Measurements from ENCODE around the gene XRN1. TPM values are rescaled to one million over a fixed set of nuclear protein-coding genes. Genes with fewer than 3 reads are reported as not detected.
"Not testable (repeated sequence)": the region's sequence is repeated elsewhere in the genome, so short reads cannot be mapped to it uniquely, and the experiment has no call there.

The XRN1 gene
- total RNA-seq, 1 donor from 2014 or later, result 47.9 TPM

GRCh38 chr3:142459096-142459495 lies 11.3 kb upstream of the XRN1 start:
- TF ChIP-seq CTCF (IDR thresholded peaks at IDR 0.05; ENCODE audit: unreplicated experiment), result no peak
- no peaks in the 10 kb centered on the region for H3K27me3 Mint-ChIP-seq (ENCODE audit: low read depth)
- no peak for DNase-seq (ENCODE audit: low spot score in 2 of 2, unreplicated experiment in 2 of 2)
- H3K4me3 Mint-ChIP-seq, result no peak overlapping the region
- H3K9me3 Mint-ChIP-seq, result no peaks in the 10 kb centered on the region
- H3K36me3 Mint-ChIP-seq, result peaks cover 16% of the 10 kb centered on the region
- no peak overlapping the region for H3K27ac Mint-ChIP-seq
- peaks cover 1% of the 10 kb centered on the region for H3K4me1 Mint-ChIP-seq

- no peak for TF ChIP-seq CTCF (IDR thresholded peaks at IDR 0.05; ENCODE audit: unreplicated experiment)
- H3K36me3 Mint-ChIP-seq, result peaks cover 9% of the 10 kb centered on the region
- no peaks in the 10 kb centered on the region for H3K27me3 Mint-ChIP-seq (ENCODE audit: low read depth)
- no peak overlapping the region for H3K4me3 Mint-ChIP-seq
- H3K27ac Mint-ChIP-seq, result no peak overlapping the region
- H3K9me3 Mint-ChIP-seq, result no peaks in the 10 kb centered on the region
- peaks cover 14% of the 10 kb centered on the region for H3K4me1 Mint-ChIP-seq
- DNase-seq (ENCODE audit: low spot score in 2 of 2, unreplicated experiment in 2 of 2), result no peak
These were observed 3.0 kb upstream of the XRN1 start for GRCh38 chr3:142450881-142451280.

- H3K9me3 Mint-ChIP-seq, result no peaks in the 10 kb centered on the region
- H3K27me3 Mint-ChIP-seq (ENCODE audit: low read depth), result no peaks in the 10 kb centered on the region
- DNase-seq (ENCODE audit: low spot score in 2 of 2, unreplicated experiment in 2 of 2), result no peak
- no peak for TF ChIP-seq CTCF (IDR thresholded peaks at IDR 0.05; ENCODE audit: unreplicated experiment)
- peaks cover 3% of the 10 kb centered on the region for H3K36me3 Mint-ChIP-seq
- H3K27ac Mint-ChIP-seq, result no peak overlapping the region
- H3K4me1 Mint-ChIP-seq, result peaks cover 21% of the 10 kb centered on the region
- no peak overlapping the region for H3K4me3 Mint-ChIP-seq
These were observed 2.4 kb upstream of the XRN1 start for GRCh38 chr3:142450189-142450588.

- no peak for TF ChIP-seq CTCF (IDR thresholded peaks at IDR 0.05; ENCODE audit: unreplicated experiment)
- DNase-seq (ENCODE audit: low spot score in 2 of 2, unreplicated experiment in 2 of 2), result no peak
- Mint-ChIP-seq H3K4me1 (peaks cover 24% of the 10 kb centered on the region), H3K9me3 (peaks cover 6% of the 10 kb centered on the region), H3K27me3 (ENCODE audit: low read depth) (no peaks in the 10 kb centered on the region), H3K27ac (peak overlapping the region; percentile 100), H3K4me3 (peak overlapping the region; percentile 100), H3K36me3 (peaks cover 15% of the 10 kb centered on the region)
These were observed 461 bp downstream of the XRN1 start for GRCh38 chr3:142447301-142447851.

GRCh38 chr3:142445816-142446254 lies 2.0 kb downstream of the XRN1 start:
- peak overlapping the region; percentile 60 for H3K27ac Mint-ChIP-seq
- DNase-seq (ENCODE audit: low spot score in 2 of 2, unreplicated experiment in 2 of 2), result no peak
- TF ChIP-seq CTCF (IDR thresholded peaks at IDR 0.05; ENCODE audit: unreplicated experiment), result no peak

GRCh38 chr3:142444343-142444742 lies 3.5 kb downstream of the XRN1 start:
- no peak for DNase-seq (ENCODE audit: low spot score in 2 of 2, unreplicated experiment in 2 of 2)
- Mint-ChIP-seq H3K27ac (no peak overlapping the region), H3K27me3 (ENCODE audit: low read depth) (no peaks in the 10 kb centered on the region), H3K4me1 (peaks cover 26% of the 10 kb centered on the region), H3K36me3 (peaks cover 23% of the 10 kb centered on the region), H3K4me3 (no peak overlapping the region), H3K9me3 (peaks cover 10% of the 10 kb centered on the region)
- TF ChIP-seq CTCF (IDR thresholded peaks at IDR 0.05; ENCODE audit: unreplicated experiment), result no peak

More at GRCh38 chr3:142445816-142446254, 2.0 kb downstream of the XRN1 start:
- peak overlapping the region; percentile 100 for H3K4me3 Mint-ChIP-seq
- peaks cover 25% of the 10 kb centered on the region for H3K36me3 Mint-ChIP-seq
- H3K9me3 Mint-ChIP-seq, result peaks cover 10% of the 10 kb centered on the region
- H3K27me3 Mint-ChIP-seq (ENCODE audit: low read depth), result no peaks in the 10 kb centered on the region
- peaks cover 24% of the 10 kb centered on the region for H3K4me1 Mint-ChIP-seq

- H3K27me3 Mint-ChIP-seq (ENCODE audit: low read depth); H3K4me3 Mint-ChIP-seq; DNase-seq (ENCODE audit: low spot score in 2 of 2, unreplicated experiment in 2 of 2); H3K27ac Mint-ChIP-seq; H3K9me3 Mint-ChIP-seq: not testable (repeated sequence)
- peaks cover 29% of the 10 kb centered on the region for H3K4me1 Mint-ChIP-seq
- H3K36me3 Mint-ChIP-seq, result peaks cover 23% of the 10 kb centered on the region
These were observed 4.8 kb downstream of the XRN1 start for GRCh38 chr3:142443060-142443459.

GRCh38 chr3:142439499-142440220 lies 8.2 kb downstream of the XRN1 start:
- Mint-ChIP-seq H3K27ac (peak overlapping the region; percentile 70), H3K36me3 (peaks cover 36% of the 10 kb centered on the region), H3K9me3 (peaks cover 20% of the 10 kb centered on the region)
- H3K27me3 Mint-ChIP-seq (ENCODE audit: low read depth); H3K4me3 Mint-ChIP-seq; DNase-seq (ENCODE audit: low spot score in 2 of 2, unreplicated experiment in 2 of 2); H3K4me1 Mint-ChIP-seq: not testable (repeated sequence)
